Measurements from ENCODE around the gene DTNBP1. TPM values are rescaled to one million over a fixed set of nuclear protein-coding genes. Genes with fewer than 3 reads are reported as not detected.

DTNBP1 gene
- total and polyA plus RNA-seq, 2 of the 13 experiments (the other 11 are each of a cell fraction or from before 2014, with no cell fraction given) = 6.6 to 19.1 TPM

- peak; percentile 78 for TF ChIP-seq ZNF580 (CRISPR knock-in tag; IDR thresholded peaks at IDR 0.05; ENCODE audit: borderline replicate concordance, low read depth)
- peak; percentile 66; the same call in 1 of the 2 replicates for TF ChIP-seq ZBTB49 (CRISPR knock-in tag; IDR thresholded peaks at IDR 0.05; ENCODE audit: borderline replicate concordance)
- TF ChIP-seq ZNF431 (CRISPR knock-in tag; IDR thresholded peaks at IDR 0.05; ENCODE audit: borderline replicate concordance, low read depth) = 0 out of 2 replicates have a peak, but pooled peaks have one; percentile 44
- TF ChIP-seq TFDP2 (CRISPR knock-in tag; IDR thresholded peaks at IDR 0.05) = no peak
- TF ChIP-seq CBX5 (CRISPR knock-in tag; IDR thresholded peaks at IDR 0.05; ENCODE audit: borderline replicate concordance) = peak; percentile 93; the same call in 1 of the 2 replicates
- TF ChIP-seq ISL2 (CRISPR knock-in tag; IDR thresholded peaks at IDR 0.05) = 0 out of 2 replicates have a peak, but pooled peaks have one; percentile 39
- TF ChIP-seq SAP130 (CRISPR knock-in tag; IDR thresholded peaks at IDR 0.05; ENCODE audit: low read depth) = peak; percentile 18; the same call in 1 of the 2 replicates
- 0 out of 2 replicates have a peak, but pooled peaks have one; percentile 31 for TF ChIP-seq GMEB1 (CRISPR knock-in tag; IDR thresholded peaks at IDR 0.05; ENCODE audit: borderline replicate concordance)
- no peak for TF ChIP-seq RFX1 (IDR thresholded peaks at IDR 0.05)
- no peak for TF ChIP-seq TIGD3 (CRISPR knock-in tag; IDR thresholded peaks at IDR 0.05; ENCODE audit: borderline replicate concordance)
- peak; percentile 71 for TF ChIP-seq ZBTB33 (CRISPR knock-in tag; IDR thresholded peaks at IDR 0.05)
- TF ChIP-seq ZNF652 (CRISPR knock-in tag; IDR thresholded peaks at IDR 0.05; ENCODE audit: borderline replicate concordance, low read depth) = peak; percentile 65; the same call in 1 of the 2 replicates
- TF ChIP-seq ZBED4 (CRISPR knock-in tag; IDR thresholded peaks at IDR 0.05; ENCODE audit: borderline replicate concordance) = 0 out of 2 replicates have a peak, but pooled peaks have one; percentile 63
- peak; percentile 100 for TF ChIP-seq STAG1 (CRISPR knock-in tag; IDR thresholded peaks at IDR 0.05)
- TF ChIP-seq KDM2A (CRISPR knock-in tag; IDR thresholded peaks at IDR 0.05; ENCODE audit: borderline replicate concordance, low read depth) = peak; percentile 96
Measured at GRCh38 chr6:15691250-15691869, 28.5 kb upstream of the DTNBP1 start (continued).

All from HepG2 (cell line).